ENCODE results near the gene ACADS. TPM values are rescaled to one million over a fixed set of nuclear protein-coding genes. Genes with fewer than 3 reads are reported as not detected.

The ACADS gene
- total RNA-seq, 6 experiments from 2014 or later = 94.1 to 172 (median 156) TPM

GRCh38 chr12:120739821-120740613 lies 14.4 kb downstream of the ACADS start:
- Histone ChIP-seq H3K9me3 (no peaks in the 10 kb centered on the region), H3K4me1 (peaks cover 0 to 34% (median 13%) of the 10 kb centered on the region in 4 donors), H3K36me3 (peaks cover 0 to 7% (median 0%) of the 10 kb centered on the region in 4 donors), H3K27ac (peak overlapping the region in 1 of 3 donors; percentile 49), H3K27me3 (no peaks in the 10 kb centered on the region), H3K4me3 (no peak overlapping the region)
- 36% methylated on average over 3 of the region's 16 CpGs for WGBS (ENCODE audit: insufficient coverage, low coverage, low lambda C conversion rate, missing lambda C conversion rate)
- ATAC-seq = peak in 3 of 4 donors; percentile 22 to 65 (median 27)
- peak in 1 of 3 donors; percentile 60 for DNase-seq
- no peak for TF ChIP-seq CTCF (IDR thresholded peaks at IDR 0.05)
- TF ChIP-seq POLR2A (IDR thresholded peaks at IDR 0.05) = no peak
- intact Hi-C loops (cut with DNase I) = no loop called here

GRCh38 chr12:120740871-120741270 lies 15.2 kb downstream of the ACADS start:
- WGBS (ENCODE audit: insufficient coverage, low coverage, low lambda C conversion rate, missing lambda C conversion rate) = no CpG with 5 or more reads among the region's 15 CpGs
- no peak for DNase-seq
- TF ChIP-seq CTCF (IDR thresholded peaks at IDR 0.05) (no peak), POLR2A (IDR thresholded peaks at IDR 0.05) (no peak)
- intact Hi-C loops (cut with DNase I) = no loop called here
- no peaks in the 10 kb centered on the region for H3K27me3 ChIP-seq
- no peak overlapping the region for H3K4me3 ChIP-seq
- peaks cover 0 to 7% (median 0%) of the 10 kb centered on the region in 4 donors for H3K36me3 ChIP-seq
- peak in 2 of 4 donors; percentile 2 to 29 for ATAC-seq
- no peaks in the 10 kb centered on the region for H3K9me3 ChIP-seq
- H3K27ac ChIP-seq = peak overlapping the region in 1 of 3 donors; percentile 49
- H3K4me1 ChIP-seq = peaks cover 0 to 34% (median 13%) of the 10 kb centered on the region in 4 donors

- Histone ChIP-seq H3K27me3 (no peaks in the 10 kb centered on the region), H3K27ac (peak overlapping the region in 2 of 3 donors; percentile 36 to 40), H3K4me1 (peaks cover 0 to 34% (median 13%) of the 10 kb centered on the region in 4 donors), H3K4me3 (no peak overlapping the region), H3K9me3 (no peaks in the 10 kb centered on the region), H3K36me3 (peaks cover 0 to 7% (median 0%) of the 10 kb centered on the region in 4 donors)
- ATAC-seq (peak; percentile 59 to 73 (median 68)), DNase-seq (peak in 2 of 3 donors; percentile 70 to 77)
- WGBS (ENCODE audit: insufficient coverage, low coverage, low lambda C conversion rate, missing lambda C conversion rate) = 68% methylated on average over 3 of the region's 33 CpGs
- intact Hi-C loops (cut with DNase I) = no loop called here
- no peak for TF ChIP-seq POLR2A (IDR thresholded peaks at IDR 0.05)
- no peak for TF ChIP-seq CTCF (IDR thresholded peaks at IDR 0.05)
These were observed 16.1 kb downstream of the ACADS start for GRCh38 chr12:120741476-120742421.

GRCh38 chr12:120744922-120745493 lies 19.4 kb downstream of the ACADS start:
- Histone ChIP-seq H3K27me3 (no peaks in the 10 kb centered on the region), H3K36me3 (no peaks in the 10 kb centered on the region), H3K9me3 (no peaks in the 10 kb centered on the region), H3K27ac (no peak overlapping the region), H3K4me1 (peaks cover 0 to 25% (median 9%) of the 10 kb centered on the region in 4 donors), H3K4me3 (no peak overlapping the region)
- WGBS (ENCODE audit: insufficient coverage, low coverage, low lambda C conversion rate, missing lambda C conversion rate) = 77% methylated on average over 4 of the region's 15 CpGs
- intact Hi-C loops (cut with DNase I) = no loop called here
- TF ChIP-seq POLR2A (IDR thresholded peaks at IDR 0.05) (no peak), CTCF (IDR thresholded peaks at IDR 0.05) (no peak)
- no peak for ATAC-seq
- no peak for DNase-seq
